ENCODE data around the gene RDH12.

DNA sequence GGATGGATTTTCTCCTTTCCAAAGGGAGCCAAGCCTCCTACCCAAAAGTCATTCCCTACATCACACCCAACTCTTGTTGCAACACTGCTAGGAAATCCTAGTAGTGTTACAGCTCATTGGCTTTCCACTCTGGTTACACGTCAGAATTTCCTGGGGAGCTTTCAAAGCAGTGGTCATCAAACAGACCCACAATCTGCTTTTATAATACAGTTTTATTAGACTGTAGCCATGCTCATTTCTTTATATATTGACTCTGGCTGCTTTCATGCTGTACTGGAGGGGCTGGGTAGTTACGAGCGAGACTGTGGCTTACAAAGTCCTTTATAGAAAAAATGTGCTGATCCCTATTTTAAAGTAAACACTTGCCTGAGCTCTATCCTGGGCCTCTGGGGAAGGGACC is 80.4 kb downstream of the RDH12 start:
- TF ChIP-seq, protein P1, sequence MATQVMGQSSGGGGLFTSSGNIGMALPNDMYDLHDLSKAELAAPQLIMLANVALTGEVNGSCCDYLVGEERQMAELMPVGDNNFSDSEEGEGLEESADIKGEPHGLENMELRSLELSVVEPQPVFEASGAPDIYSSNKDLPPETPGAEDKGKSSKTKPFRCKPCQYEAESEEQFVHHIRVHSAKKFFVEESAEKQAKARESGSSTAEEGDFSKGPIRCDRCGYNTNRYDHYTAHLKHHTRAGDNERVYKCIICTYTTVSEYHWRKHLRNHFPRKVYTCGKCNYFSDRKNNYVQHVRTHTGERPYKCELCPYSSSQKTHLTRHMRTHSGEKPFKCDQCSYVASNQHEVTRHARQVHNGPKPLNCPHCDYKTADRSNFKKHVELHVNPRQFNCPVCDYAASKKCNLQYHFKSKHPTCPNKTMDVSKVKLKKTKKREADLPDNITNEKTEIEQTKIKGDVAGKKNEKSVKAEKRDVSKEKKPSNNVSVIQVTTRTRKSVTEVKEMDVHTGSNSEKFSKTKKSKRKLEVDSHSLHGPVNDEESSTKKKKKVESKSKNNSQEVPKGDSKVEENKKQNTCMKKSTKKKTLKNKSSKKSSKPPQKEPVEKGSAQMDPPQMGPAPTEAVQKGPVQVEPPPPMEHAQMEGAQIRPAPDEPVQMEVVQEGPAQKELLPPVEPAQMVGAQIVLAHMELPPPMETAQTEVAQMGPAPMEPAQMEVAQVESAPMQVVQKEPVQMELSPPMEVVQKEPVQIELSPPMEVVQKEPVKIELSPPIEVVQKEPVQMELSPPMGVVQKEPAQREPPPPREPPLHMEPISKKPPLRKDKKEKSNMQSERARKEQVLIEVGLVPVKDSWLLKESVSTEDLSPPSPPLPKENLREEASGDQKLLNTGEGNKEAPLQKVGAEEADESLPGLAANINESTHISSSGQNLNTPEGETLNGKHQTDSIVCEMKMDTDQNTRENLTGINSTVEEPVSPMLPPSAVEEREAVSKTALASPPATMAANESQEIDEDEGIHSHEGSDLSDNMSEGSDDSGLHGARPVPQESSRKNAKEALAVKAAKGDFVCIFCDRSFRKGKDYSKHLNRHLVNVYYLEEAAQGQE (IDR thresholded peaks at IDR 0.05; ENCODE audit: borderline replicate concordance) = no peak
- TF ChIP-seq EZH2 (IDR thresholded peaks at IDR 0.05; ENCODE audit: borderline replicate concordance, insufficient read depth, low read length, poor library complexity, severe bottlenecking) (no peak), POLR2AphosphoS5 (IDR thresholded peaks at IDR 0.05) (no peak), TAF1 (IDR thresholded peaks at IDR 0.05; ENCODE audit: low read depth) (no peak), EP300 (conservative IDR thresholded peaks at IDR 0.05; ENCODE audit: poor library complexity, severe bottlenecking) (no peak), SMC3 (conservative IDR thresholded peaks at IDR 0.05; ENCODE audit: poor library complexity) (no peak)
- TF ChIP-seq, protein P2, sequence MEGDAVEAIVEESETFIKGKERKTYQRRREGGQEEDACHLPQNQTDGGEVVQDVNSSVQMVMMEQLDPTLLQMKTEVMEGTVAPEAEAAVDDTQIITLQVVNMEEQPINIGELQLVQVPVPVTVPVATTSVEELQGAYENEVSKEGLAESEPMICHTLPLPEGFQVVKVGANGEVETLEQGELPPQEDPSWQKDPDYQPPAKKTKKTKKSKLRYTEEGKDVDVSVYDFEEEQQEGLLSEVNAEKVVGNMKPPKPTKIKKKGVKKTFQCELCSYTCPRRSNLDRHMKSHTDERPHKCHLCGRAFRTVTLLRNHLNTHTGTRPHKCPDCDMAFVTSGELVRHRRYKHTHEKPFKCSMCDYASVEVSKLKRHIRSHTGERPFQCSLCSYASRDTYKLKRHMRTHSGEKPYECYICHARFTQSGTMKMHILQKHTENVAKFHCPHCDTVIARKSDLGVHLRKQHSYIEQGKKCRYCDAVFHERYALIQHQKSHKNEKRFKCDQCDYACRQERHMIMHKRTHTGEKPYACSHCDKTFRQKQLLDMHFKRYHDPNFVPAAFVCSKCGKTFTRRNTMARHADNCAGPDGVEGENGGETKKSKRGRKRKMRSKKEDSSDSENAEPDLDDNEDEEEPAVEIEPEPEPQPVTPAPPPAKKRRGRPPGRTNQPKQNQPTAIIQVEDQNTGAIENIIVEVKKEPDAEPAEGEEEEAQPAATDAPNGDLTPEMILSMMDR (IDR thresholded peaks at IDR 0.05; ENCODE audit: poor library complexity, severe bottlenecking) = no peak

All from neural cell (in vitro differentiated cells).